ENCODE results near the gene FOXR1. TPM values are rescaled to one million over a fixed set of nuclear protein-coding genes. Genes with fewer than 3 reads are reported as not detected.

FOXR1 gene
- total and polyA plus RNA-seq, 2 of the 8 experiments (the other 6 are each of a cell fraction or from before 2014, with no cell fraction given), result not detected

GRCh38 chr11:118921929-118922744 lies 49.4 kb upstream of the FOXR1 start (continued):
- TF ChIP-seq TBP (IDR thresholded peaks at IDR 0.05; ENCODE audit: low read depth, low read length) (peak; percentile 69; the same call in 1 of the 2 replicates), TAF1 (IDR thresholded peaks at IDR 0.05; ENCODE audit: low read depth, low read length) (no peak), FOSL1 (IDR thresholded peaks at IDR 0.05; ENCODE audit: insufficient read depth, low read depth, low read length) (no peak), HDAC6 (IDR thresholded peaks at IDR 0.05; ENCODE audit: low read depth, low read length) (no peak), KDM1A (IDR thresholded peaks at IDR 0.05; ENCODE audit: borderline replicate concordance, low read length) (no peak), EZH2 (IDR thresholded peaks at IDR 0.05; ENCODE audit: low read depth, low read length, severe bottlenecking) (no peak), YY1 (IDR thresholded peaks at IDR 0.05; ENCODE audit: low read depth, low read length) (no peak), TEAD4 (IDR thresholded peaks at IDR 0.05; ENCODE audit: low read depth, low read length) (peak; percentile 69; the same call in 1 of the 2 replicates), RNF2 (IDR thresholded peaks at IDR 0.05; ENCODE audit: borderline replicate concordance, low read depth, low read length, missing control alignments, poor library complexity, severe bottlenecking) (no peak), EP300 (IDR thresholded peaks at IDR 0.05; ENCODE audit: borderline replicate concordance in 1 of 2, low read depth in 2 of 2, low read length in 2 of 2) (peak in 1 of 2 experiments; percentile 38; a peak in 1 of 3 replicates), SRF (IDR thresholded peaks at IDR 0.05; ENCODE audit: low read depth, low read length) (no peak), CREB1 (IDR thresholded peaks at IDR 0.05) (no peak)

Measured in H1 (cell line).